Muscle of leg (tissue), 11 donors: Measurements from ENCODE around the gene SYNE4. TPM values are rescaled to one million over a fixed set of nuclear protein-coding genes. Genes with fewer than 3 reads are reported as not detected.
A peak's percentile ranks its signal among the peaks of the same experiment; 100 is the strongest.

Source experiments
- DNase-seq: peaks from one replicate; pipeline ENCODE4 v3.0.0; 2013
- H3K27ac ChIP-seq: one replicate; pipeline ENCODE4 v1.5.1; 2013; ENCODE audit warnings: mild to moderate bottlenecking, low read length, control low read depth
- H3K27me3 ChIP-seq: one replicate; pipeline ENCODE4 v1.6.1; 2013; ENCODE audit warnings: low read length; ENCODE audit not compliant: control insufficient read depth, insufficient read depth
- H3K36me3 ChIP-seq: one replicate; pipeline ENCODE4 v1.6.1; 2013; ENCODE audit warnings: low read length; ENCODE audit not compliant: control insufficient read depth, insufficient read depth
- H3K4me1 ChIP-seq: one replicate; pipeline ENCODE4 v1.6.1; 2013; ENCODE audit warnings: low read length; ENCODE audit not compliant: control insufficient read depth, insufficient read depth
- H3K4me3 ChIP-seq: one replicate; pipeline ENCODE4 v1.5.1; 2013; ENCODE audit warnings: low read length, control low read depth
- H3K9me3 ChIP-seq: replicated peaks from 2 replicates; pipeline ENCODE4 v1.6.1; 2013; ENCODE audit warnings: low read depth, low read length; ENCODE audit not compliant: control insufficient read depth
- WGBS: methylation state at CpG from one replicate; pipeline ENCODE4 v1.1.5; 2013; ENCODE audit warnings: missing lambda C conversion rate; ENCODE audit not compliant: insufficient coverage; 5-methylcytosine and 5-hydroxymethylcytosine counted together
- polyA plus RNA-seq, 8 donors: library from polyadenylated mRNA; unstranded; fragments of 120-200 nt; gene quantifications; one replicate each; pipeline versions ENCODE4 v1.2.1 to v1.2.3, GENCODE V29; 2013; ENCODE audit warnings: inconsistent platforms in 1 of 8, low replicate concordance in 1 of 8; ENCODE audit not compliant: insufficient read length in 8 of 8, insufficient read depth in 1 of 8
- total RNA-seq: library from RNA; stranded (reverse); fragments of 120-200 nt; gene quantifications from one replicate; pipeline ENCODE4 v1.2.4, GENCODE V29; 2013

Gene SYNE4
- total and polyA plus RNA-seq, 9 donors: 0.11 to 1.2 (median 0.39) TPM

DNA sequence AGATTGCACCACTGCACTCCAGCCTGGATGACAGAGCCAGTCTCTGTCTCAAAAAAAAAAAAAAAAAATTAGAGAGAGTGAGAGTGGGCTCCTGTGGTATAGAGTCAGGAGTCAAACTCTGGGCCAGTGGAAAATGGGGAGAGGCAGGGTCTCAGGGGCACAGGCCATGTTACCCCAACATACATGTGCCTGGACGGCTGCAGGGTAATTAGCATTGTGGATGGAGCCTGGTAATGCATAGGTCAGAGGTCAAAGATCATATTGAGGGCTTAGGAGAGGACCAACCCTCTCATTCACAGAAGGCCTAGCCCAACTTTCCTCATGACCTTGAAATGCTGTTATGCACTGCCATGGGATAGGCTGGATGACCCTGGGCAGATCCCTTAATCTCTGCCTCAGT lies 16.9 kb upstream of the SYNE4 start:
- Histone ChIP-seq H3K36me3 (peaks cover 41% of the 10 kb centered on the region), H3K27me3 (no peaks in the 10 kb centered on the region), H3K4me1 (peaks cover 5% of the 10 kb centered on the region), H3K27ac (no peak overlapping the region), H3K9me3 (no peaks in the 10 kb centered on the region), H3K4me3 (no peak overlapping the region)
- WGBS: no CpG with 5 or more reads among the region's 1 CpG
- no peak for DNase-seq

DNA sequence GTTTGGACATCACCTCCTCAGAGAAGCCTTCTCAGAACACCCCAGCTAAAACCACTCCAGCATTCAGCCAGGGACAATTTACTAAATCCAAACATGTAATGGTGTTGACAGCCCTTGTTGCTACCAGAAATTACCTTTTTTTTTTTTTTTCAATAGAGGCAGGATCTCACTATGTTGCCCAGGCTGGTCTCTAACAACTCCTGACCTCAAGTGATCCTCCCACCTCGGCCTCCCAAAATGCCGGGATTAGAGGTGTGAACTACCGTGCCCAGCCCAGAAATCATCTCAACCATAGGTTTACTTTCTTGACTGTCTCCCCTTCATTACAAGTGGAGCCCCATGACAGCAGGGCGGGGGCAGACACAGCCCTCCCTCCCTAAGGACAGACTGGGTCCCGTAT lies 14.8 kb upstream of the SYNE4 start:
- Histone ChIP-seq H3K9me3 (no peaks in the 10 kb centered on the region), H3K27me3 (no peaks in the 10 kb centered on the region), H3K27ac (no peak overlapping the region), H3K36me3 (peaks cover 50% of the 10 kb centered on the region), H3K4me1 (no peaks in the 10 kb centered on the region), H3K4me3 (no peak overlapping the region)
- DNase-seq: no peak
- WGBS: 100% methylated on average over 2 of the region's 5 CpGs

DNA sequence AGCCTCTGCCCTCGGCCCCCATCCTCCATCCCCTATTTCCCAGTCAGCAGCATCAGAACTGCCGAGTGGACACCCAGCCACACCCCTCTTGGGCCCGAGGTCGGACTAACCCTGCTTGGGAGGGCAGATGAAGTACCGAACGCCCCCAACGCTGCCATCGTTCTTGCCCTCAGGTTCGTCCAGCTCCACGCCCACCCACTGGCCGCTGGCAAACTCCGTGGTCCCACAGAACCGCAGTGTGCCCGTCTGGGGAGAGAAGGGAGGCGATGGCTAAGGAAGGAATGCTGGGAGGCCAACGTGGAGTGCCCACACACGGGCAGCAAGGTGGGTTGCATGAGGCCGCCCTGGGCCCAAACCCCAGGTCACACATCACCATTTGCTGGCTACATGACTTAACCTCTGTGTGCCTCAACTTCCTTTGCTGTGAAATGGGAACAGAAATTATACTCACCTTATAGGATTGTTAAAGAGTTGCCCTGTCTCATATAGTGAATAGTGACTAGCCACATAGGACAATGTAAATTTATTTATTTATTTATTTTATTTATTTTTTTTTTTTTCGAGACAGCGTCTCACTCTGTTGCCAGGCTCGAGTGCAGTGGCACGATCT lies 10.6 kb upstream of the SYNE4 start:
- Histone ChIP-seq H3K4me3 (no peak overlapping the region), H3K27me3 (no peaks in the 10 kb centered on the region), H3K9me3 (no peaks in the 10 kb centered on the region), H3K4me1 (peaks cover 7% of the 10 kb centered on the region), H3K27ac (no peak overlapping the region), H3K36me3 (peaks cover 46% of the 10 kb centered on the region)
- WGBS: 86% methylated on average over 13 of the region's 22 CpGs
- no peak for DNase-seq

DNA sequence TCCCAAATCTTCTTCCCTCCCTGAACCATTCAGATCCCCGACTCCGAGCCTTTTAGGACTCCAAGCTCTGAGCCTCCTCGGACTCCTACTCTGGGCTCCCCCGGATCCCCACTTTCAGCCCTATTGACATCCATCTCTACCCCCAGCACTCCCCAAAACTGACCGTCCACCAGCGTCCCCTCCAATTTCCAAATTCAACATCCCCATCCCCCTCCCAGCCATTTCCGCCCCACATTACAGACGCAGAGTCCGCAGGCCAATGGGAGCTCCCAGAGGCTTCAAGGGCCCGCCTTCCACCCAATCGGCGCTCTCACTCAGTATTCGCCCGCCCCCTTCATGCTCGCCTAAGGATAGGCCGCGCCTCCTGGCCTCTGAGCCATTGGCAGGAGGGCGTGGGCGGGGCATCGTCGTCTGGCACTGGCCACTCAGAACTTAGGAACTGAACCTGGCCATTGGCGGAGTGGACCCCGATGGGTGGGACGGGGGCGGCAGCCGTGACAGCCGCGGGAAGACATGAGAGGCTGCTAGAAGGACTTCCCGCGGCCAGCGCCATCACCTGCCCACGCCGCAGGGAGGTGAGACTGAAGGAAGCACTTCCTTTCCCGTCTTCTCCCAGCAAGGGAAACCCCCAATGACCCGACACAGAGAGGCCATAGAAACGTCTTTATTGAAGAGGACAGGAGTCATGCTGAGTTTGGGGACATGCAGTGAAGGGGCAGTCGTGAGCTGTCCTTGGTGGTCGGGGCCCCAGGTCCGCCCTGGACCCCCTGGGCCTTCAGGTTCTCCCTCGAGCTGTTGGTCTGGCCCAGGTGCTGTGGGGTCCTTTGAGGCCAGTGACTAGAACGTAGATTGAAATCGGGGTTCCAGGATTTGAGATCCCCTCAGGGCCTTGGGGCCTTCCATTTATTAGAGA lies 5.7 kb upstream of the SYNE4 start, which contains the start of gene ALKBH6:
Gene ALKBH6, minus strand, starts transcription at position 202 of the 913 bp plus-strand sequence. CDS start 816 bp downstream, outside the sequence.
- peak; percentile 100 for DNase-seq
- Histone ChIP-seq H3K4me3 (peak within 1 kb of the TSS; percentile 88), H3K4me1 (peaks cover 19% of the 10 kb centered on the region), H3K27me3 (no peaks in the 10 kb centered on the region), H3K9me3 (no peaks in the 10 kb centered on the region), H3K36me3 (peaks cover 29% of the 10 kb centered on the region), H3K27ac (peak within 1 kb of the TSS; percentile 80)
- WGBS: 1% methylated on average over 35 of the region's 42 CpGs

DNA sequence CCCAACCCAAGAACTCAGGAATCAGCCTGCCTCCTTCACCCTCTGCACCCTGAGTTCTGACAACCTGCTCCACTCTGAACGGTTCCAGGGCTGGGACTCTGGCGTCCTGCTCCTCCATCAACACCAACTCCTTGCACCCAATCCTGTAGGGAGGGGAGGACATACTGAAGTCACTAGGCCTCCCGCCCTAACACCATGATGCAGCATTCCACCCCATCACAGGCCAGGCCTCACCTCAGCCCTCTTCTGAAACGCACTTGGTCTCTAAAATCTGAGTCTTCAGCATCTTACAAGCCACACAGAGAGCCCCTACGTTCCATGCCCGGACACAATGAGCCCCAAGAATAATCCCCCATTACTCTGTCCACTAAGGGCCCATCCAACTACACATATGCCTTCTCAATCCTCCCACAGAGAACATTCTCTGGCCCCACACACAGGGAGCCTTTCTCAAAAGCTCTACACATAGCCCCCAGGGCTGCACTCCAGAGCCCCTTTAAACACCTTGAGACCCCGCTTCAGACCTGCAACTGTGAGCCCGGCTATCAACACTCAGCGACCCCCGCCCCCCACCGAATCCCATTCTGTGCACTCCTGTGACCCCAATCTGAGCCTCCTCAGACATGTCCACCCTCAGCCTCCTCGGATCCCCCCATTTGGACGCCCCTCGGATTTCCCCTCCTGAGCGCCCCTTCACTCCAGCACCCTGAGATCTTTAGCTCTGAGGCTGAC lies 4.8 kb upstream of the SYNE4 start:
- Histone ChIP-seq H3K27me3 (peaks cover 2% of the 10 kb centered on the region), H3K9me3 (no peaks in the 10 kb centered on the region), H3K4me1 (peaks cover 23% of the 10 kb centered on the region), H3K4me3 (peak overlapping the region; percentile 88), H3K36me3 (peaks cover 21% of the 10 kb centered on the region), H3K27ac (peak overlapping the region; percentile 80)
- DNase-seq: no peak
- WGBS: 21% methylated on average over 13 of the region's 15 CpGs

DNA sequence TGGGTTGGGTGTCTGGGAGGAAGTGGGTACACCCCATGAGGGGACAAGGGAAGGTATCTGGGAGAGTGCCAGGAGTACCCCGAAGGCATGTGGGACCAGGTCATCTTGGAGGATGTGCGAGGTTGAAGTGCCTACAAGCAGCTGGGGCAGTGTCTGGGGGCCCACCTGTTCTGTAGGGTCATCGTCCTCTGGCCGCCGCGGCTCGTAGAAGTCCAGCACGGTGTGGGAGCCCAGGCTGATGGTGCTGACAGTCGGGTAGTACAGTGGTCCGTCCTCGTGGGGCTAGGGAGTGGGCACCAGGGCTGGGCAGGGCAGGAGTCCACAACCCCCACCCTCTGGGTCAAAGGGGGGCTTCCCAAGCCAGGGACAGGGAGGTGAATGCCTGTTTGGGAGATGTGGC lies 1.8 kb upstream of the SYNE4 start:
- DNase-seq: no peak
- H3K9me3 ChIP-seq: no peaks in the 10 kb centered on the region
- H3K36me3 ChIP-seq: no peaks in the 10 kb centered on the region
- no peak overlapping the region for H3K4me3 ChIP-seq
- peaks cover 23% of the 10 kb centered on the region for H3K4me1 ChIP-seq
- H3K27ac ChIP-seq: no peak overlapping the region
- 90% methylated on average over 9 of the region's 11 CpGs for WGBS
- peaks cover 2% of the 10 kb centered on the region for H3K27me3 ChIP-seq

DNA sequence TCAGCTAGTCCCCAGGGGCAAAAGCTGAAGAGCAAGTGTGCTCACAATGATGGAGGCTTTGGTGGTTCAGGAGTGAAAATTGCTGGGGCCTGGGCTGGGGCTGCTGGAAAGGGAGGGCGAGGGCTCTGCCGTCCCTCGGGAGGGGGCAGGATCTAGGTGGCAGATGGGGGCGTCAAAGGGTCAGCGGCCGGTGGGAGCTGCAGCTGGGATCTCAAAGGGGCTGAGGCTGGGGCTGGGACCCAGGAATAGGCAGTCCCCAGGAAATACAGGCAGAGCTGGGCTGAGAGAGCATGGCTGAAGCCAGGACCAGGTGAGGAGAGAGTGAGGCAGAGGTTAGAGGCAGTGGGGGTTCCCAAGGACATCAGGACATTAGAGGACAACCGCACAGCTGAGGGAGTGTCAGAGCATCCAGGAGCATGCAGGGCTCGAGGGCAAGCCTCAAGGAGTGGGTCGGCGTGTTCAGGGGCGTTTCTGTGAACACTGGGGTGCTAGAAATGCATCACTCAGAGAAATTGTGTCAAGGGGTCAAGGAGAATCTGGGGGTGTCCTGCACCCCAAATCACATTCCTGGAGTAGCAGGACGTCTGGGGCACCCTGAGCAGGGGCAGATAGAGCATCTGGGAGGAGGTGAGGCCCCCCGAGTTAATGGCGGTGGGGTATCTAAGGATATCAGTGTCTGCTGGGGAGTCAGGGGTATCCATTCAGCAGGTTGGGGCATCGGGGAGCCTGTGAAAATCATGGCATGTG lies 1.2 kb upstream of the SYNE4 start:
- Histone ChIP-seq H3K27ac (no peak overlapping the region), H3K4me1 (peaks cover 20% of the 10 kb centered on the region), H3K9me3 (no peaks in the 10 kb centered on the region), H3K36me3 (peaks cover 3% of the 10 kb centered on the region), H3K4me3 (peak overlapping the region; percentile 31), H3K27me3 (peaks cover 2% of the 10 kb centered on the region)
- WGBS: 49% methylated on average over 14 of the region's 15 CpGs
- DNase-seq: no peak

DNA sequence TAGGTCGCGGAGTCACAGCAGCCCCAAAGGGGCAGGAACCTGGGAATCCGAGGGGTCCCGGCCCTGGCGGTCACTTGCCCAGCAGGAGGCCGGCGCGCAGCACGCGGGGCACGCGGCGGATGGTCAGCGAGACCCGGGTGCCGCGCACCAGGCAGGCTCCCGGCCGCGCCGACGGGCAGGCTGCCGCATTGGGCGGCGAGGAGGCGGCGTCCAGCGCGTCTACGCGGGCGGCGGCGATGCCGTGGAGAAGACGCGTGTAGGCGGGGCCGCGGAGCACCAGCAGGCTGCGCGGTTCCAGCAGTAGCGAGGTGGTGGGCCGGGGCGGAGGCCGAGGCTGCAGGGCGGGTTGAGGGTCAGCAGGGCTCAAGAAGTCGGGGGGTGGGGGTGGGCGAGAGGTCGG lies 607 bp upstream of the SYNE4 start:
- Histone ChIP-seq H3K27me3 (peaks cover 2% of the 10 kb centered on the region), H3K36me3 (peaks cover 6% of the 10 kb centered on the region), H3K9me3 (no peaks in the 10 kb centered on the region), H3K27ac (no peak overlapping the region), H3K4me3 (peak overlapping the region; percentile 31), H3K4me1 (peaks cover 16% of the 10 kb centered on the region)
- under 1% methylated on average over 50 of the region's 50 CpGs for WGBS
- DNase-seq: peak; percentile 79

DNA sequence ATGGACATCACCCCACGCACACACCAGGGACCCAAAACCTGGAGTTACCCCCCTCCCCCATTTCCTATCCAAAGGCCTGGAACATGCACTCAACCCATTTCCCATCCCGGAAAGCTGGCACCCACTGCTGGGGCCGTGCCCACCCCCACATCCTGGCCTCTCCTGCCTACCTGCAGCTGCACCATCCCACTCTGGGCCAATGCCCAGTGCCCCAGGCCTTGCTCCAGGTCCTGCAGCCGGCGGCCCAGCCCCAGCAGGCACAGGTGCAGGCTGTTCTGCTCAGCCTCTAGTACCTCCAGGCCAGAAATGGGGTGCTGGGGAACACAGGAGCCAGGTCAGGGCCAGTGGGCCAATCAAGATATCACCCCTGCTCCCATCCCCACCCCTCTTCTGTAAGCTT lies 1.7 kb downstream of the SYNE4 start:
- H3K36me3 ChIP-seq: peaks cover 10% of the 10 kb centered on the region
- H3K27me3 ChIP-seq: peaks cover 2% of the 10 kb centered on the region
- peaks cover 9% of the 10 kb centered on the region for H3K4me1 ChIP-seq
- no peak overlapping the region for H3K27ac ChIP-seq
- 74% methylated on average over 5 of the region's 5 CpGs for WGBS
- DNase-seq: no peak
- H3K4me3 ChIP-seq: no peak overlapping the region
- no peaks in the 10 kb centered on the region for H3K9me3 ChIP-seq
